SK-N-SH treated with all-trans-retinoic acid at 6 μM for 48 hours (cell line): ENCODE measurements around the gene SNN.
A peak's percentile ranks its signal among the peaks of the same experiment; 100 is the strongest.

ENCODE experiments used
- ATAC-seq: fragments of 200-7000 bp; cut with Tn5 transposase; 3 replicates; pipeline ENCODE4 v1.9.1; 2020; ENCODE audit warnings: mild to moderate bottlenecking, moderate library complexity
- BACH2 ChIP-seq: fragments of 250-450 bp; sonication (Bioruptor Pico); IDR thresholded peaks from 2 replicates; pipeline ENCODE4 v1.9.0; 2021; ENCODE audit warnings: mild to moderate bottlenecking, borderline replicate concordance
- CSDC2 ChIP-seq: fragments of 250-450 bp; sonication (Bioruptor Pico); IDR thresholded peaks from 2 replicates; pipeline ENCODE4 v1.5.0; 2020; ENCODE audit warnings: mild to moderate bottlenecking, moderate library complexity
- ESRRG ChIP-seq: fragments of 250-450 bp; sonication (Bioruptor Pico); IDR thresholded peaks from 2 replicates; pipeline ENCODE4 v1.6.1; 2021; ENCODE audit warnings: mild to moderate bottlenecking
- ISL1 ChIP-seq: fragments of 250-450 bp; sonication (Bioruptor Pico); IDR thresholded peaks from 2 replicates; pipeline ENCODE4 v2.1.2; 2022; ENCODE audit warnings: mild to moderate bottlenecking, moderate library complexity
- OSR1 ChIP-seq: fragments of 250-450 bp; sonication (Bioruptor Pico); IDR thresholded peaks from 2 replicates; pipeline ENCODE4 v1.8.0; 2022; ENCODE audit warnings: moderate library complexity, mild to moderate bottlenecking, inconsistent platforms
- PPARA ChIP-seq: fragments of 250-450 bp; sonication (Bioruptor Pico); IDR thresholded peaks from 2 replicates; pipeline ENCODE4 v1.5.0; 2020; ENCODE audit warnings: mild to moderate bottlenecking, borderline replicate concordance
- RARB ChIP-seq: fragments of 250-450 bp; sonication (Bioruptor Pico); IDR thresholded peaks from 2 replicates; pipeline ENCODE4 v1.8.0; 2021; ENCODE audit warnings: mild to moderate bottlenecking, moderate library complexity
- SNAI2 ChIP-seq: fragments of 250-450 bp; sonication (Bioruptor Pico); IDR thresholded peaks from 2 replicates; pipeline ENCODE4 v1.5.0; 2020; ENCODE audit warnings: mild to moderate bottlenecking, moderate library complexity
- TCF4 ChIP-seq: fragments of 250-450 bp; sonication (Bioruptor Pico); IDR thresholded peaks from 2 replicates; pipeline ENCODE4 v1.8.0; 2021; ENCODE audit warnings: mild to moderate bottlenecking, moderate library complexity, borderline replicate concordance
- ZC3H10 ChIP-seq: fragments of 250-450 bp; sonication (Bioruptor Pico); IDR thresholded peaks from 2 replicates; pipeline ENCODE4 v1.5.1; 2021; ENCODE audit warnings: mild to moderate bottlenecking, moderate library complexity
- ZFP3 ChIP-seq: fragments of 250-450 bp; sonication (Bioruptor Pico); IDR thresholded peaks from 2 replicates; pipeline ENCODE4 v1.5.0; 2020; ENCODE audit warnings: mild to moderate bottlenecking, moderate library complexity
- ZFP30 ChIP-seq: fragments of 450-650 bp; formaldehyde crosslinking; IDR thresholded peaks from 2 replicates; pipeline ENCODE4 v1.5.0; 2022; ENCODE audit warnings: mild to moderate bottlenecking, moderate library complexity
- ZNF565 ChIP-seq: fragments of 450-650 bp; formaldehyde crosslinking; conservative IDR thresholded peaks from 2 replicates; pipeline ENCODE4 v1.5.0; 2020; ENCODE audit warnings: low read depth, mild to moderate bottlenecking, moderate library complexity
- ZNF70 ChIP-seq: fragments of 450-650 bp; formaldehyde crosslinking; IDR thresholded peaks from 2 replicates; pipeline ENCODE4 v1.5.0; 2020; ENCODE audit warnings: mild to moderate bottlenecking, moderate library complexity
- ZNF8 ChIP-seq: fragments of 450-650 bp; formaldehyde crosslinking; IDR thresholded peaks from 2 replicates; pipeline ENCODE4 v1.5.0; 2020; ENCODE audit warnings: mild to moderate bottlenecking, moderate library complexity
- TF ChIP-seq, protein P1 (sequence below): fragments of 250-450 bp; sonication (Bioruptor Pico); IDR thresholded peaks from 2 replicates; pipeline ENCODE4 v1.8.0; 2020; ENCODE audit warnings: mild to moderate bottlenecking, moderate library complexity, borderline replicate concordance
- TF ChIP-seq, protein P2 (sequence below): fragments of 250-450 bp; sonication (Bioruptor Pico); IDR thresholded peaks from 2 replicates; pipeline ENCODE4 v1.5.1; 2020; ENCODE audit warnings: low read depth, mild to moderate bottlenecking, moderate library complexity
- TF ChIP-seq, protein P3 (sequence below): fragments of 250-450 bp; sonication (Bioruptor Pico); IDR thresholded peaks from 2 replicates; pipeline ENCODE4 v1.5.1; 2021; ENCODE audit warnings: mild to moderate bottlenecking, moderate library complexity
- TF ChIP-seq, protein P4 (sequence below): fragments of 250-450 bp; sonication (Bioruptor Pico); IDR thresholded peaks from 2 replicates; pipeline ENCODE4 v1.5.0; 2020; ENCODE audit warnings: mild to moderate bottlenecking, moderate library complexity

Gene SNN

DNA sequence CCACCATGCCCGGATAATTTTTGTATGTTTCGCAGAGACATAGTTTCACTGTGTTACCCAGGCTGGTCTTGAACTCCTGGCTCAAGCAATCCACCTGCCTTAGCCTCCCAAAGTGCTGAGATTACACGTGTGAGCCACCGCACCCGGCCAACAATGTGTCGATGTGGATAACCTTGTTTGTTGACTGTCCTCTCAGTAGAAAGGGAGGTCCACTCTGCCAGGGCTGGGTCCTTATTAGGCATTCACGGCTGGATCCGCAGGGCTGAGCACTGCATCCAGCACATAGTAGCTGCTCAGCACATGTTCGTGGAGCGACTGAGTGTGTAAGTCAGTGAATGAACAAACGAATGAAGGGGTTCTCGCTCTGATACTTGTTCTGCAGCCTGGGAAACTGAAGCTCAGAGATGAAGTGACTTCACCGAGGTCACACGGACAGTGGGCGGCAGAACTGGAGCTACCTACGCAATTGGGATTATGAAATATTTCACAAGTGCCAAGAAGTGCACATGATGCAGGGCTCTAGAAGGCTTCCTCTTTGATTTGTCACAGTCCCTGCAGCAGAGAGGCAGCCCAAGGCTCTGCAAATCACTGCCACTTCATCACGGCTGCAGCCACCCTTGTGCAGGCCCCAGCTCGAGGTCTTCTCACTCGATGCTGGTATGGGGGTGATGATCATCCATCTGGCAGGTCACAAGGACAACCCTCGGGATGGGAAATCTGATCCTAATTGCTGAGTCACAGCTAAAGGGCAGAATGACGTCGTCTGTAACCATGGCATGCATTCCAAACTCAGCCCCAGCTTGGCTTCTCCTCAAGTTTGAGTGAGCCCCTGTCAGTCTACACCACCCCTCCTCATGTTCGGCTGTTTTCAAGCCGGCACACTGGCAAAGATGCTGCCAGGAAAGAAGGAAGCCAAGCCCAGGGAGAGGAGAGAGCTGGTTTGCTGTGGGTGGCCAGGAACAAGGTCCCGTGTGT lies 28.0 kb upstream of the SNN start:
- peak; percentile 86 for ATAC-seq
- TF ChIP-seq CSDC2 (CRISPR knock-in tag) = 0 out of 2 replicates have a peak, but pooled peaks have one; percentile 69
- TF ChIP-seq, protein P1, sequence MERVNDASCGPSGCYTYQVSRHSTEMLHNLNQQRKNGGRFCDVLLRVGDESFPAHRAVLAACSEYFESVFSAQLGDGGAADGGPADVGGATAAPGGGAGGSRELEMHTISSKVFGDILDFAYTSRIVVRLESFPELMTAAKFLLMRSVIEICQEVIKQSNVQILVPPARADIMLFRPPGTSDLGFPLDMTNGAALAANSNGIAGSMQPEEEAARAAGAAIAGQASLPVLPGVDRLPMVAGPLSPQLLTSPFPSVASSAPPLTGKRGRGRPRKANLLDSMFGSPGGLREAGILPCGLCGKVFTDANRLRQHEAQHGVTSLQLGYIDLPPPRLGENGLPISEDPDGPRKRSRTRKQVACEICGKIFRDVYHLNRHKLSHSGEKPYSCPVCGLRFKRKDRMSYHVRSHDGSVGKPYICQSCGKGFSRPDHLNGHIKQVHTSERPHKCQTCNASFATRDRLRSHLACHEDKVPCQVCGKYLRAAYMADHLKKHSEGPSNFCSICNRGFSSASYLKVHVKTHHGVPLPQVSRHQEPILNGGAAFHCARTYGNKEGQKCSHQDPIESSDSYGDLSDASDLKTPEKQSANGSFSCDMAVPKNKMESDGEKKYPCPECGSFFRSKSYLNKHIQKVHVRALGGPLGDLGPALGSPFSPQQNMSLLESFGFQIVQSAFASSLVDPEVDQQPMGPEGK (CRISPR knock-in tag) = no peak
- TF ChIP-seq ISL1 = peak; percentile 43; the same call in 1 of the 2 replicates
- TF ChIP-seq SNAI2 (CRISPR knock-in tag) = peak; percentile 64; the same call in 1 of the 2 replicates
- no peak for TF ChIP-seq ESRRG (CRISPR knock-in tag)

DNA sequence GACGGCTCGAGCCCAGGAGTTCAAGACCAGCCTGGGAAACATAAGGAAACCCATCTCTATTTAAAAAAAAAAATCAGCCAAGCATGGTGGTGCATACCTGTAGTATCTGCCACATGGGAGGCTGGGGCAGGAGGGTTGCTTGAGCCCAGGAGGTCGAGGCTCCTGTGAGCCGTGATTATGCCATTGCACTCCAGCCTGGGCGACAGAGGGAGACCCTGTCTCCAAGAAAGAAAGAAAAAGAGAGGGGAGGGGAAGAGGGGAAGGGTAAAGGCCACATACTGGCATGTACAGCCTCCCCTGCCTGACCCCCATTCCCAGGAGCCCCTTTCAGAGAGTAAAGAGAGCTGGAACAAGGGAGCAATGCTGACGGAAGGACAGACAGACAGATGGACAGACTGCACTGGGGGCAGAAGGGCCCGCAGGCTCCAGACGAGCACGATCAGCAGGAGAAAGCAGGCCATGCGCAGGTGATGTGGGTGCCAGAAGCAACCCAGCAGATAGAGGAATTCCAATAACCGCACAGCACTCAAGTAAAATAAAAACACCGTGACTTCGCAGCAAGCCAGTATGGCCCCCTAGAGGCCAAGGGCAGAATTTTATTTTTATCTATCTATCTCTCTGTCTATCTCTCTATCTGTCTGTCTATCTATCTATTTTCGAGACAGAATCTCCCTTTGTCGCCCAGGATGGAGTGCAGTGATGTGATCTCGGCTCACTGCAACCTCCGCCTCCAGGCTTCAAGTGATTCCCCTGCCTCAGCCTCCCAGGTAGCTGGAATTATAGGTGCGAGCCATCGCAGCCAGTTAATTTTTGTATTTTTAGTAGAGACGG lies 27.1 kb upstream of the SNN start:
- ATAC-seq = peak; percentile 83
- TF ChIP-seq OSR1 (CRISPR knock-in tag) (no peak), ZFP30 (CRISPR knock-in tag) (no peak), ZNF565 (CRISPR knock-in tag) (no peak), ZC3H10 (no peak), PPARA (CRISPR knock-in tag) (no peak)
- TF ChIP-seq, protein P2, sequence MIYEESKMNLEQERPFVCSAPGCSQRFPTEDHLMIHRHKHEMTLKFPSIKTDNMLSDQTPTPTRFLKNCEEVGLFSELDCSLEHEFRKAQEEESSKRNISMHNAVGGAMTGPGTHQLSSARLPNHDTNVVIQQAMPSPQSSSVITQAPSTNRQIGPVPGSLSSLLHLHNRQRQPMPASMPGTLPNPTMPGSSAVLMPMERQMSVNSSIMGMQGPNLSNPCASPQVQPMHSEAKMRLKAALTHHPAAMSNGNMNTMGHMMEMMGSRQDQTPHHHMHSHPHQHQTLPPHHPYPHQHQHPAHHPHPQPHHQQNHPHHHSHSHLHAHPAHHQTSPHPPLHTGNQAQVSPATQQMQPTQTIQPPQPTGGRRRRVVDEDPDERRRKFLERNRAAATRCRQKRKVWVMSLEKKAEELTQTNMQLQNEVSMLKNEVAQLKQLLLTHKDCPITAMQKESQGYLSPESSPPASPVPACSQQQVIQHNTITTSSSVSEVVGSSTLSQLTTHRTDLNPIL (CRISPR knock-in tag) = no peak

DNA sequence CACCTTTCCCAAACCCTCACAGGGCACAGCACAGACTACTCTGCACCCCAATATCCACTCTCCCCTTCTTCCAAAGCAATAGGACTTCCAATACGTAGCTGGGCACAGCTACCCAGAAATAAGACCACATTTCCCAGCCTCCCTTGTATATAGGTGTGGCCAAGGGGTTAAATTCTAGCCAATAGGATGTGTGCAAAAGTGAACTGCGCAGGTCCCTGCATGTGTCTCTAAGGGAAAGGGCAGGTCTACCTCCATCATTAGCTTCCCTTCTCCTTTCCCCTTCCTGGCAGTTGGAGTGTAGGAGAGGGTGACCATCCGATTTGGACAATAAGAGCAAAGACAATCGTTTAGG lies 25.5 kb upstream of the SNN start:
- no peak for ATAC-seq

DNA sequence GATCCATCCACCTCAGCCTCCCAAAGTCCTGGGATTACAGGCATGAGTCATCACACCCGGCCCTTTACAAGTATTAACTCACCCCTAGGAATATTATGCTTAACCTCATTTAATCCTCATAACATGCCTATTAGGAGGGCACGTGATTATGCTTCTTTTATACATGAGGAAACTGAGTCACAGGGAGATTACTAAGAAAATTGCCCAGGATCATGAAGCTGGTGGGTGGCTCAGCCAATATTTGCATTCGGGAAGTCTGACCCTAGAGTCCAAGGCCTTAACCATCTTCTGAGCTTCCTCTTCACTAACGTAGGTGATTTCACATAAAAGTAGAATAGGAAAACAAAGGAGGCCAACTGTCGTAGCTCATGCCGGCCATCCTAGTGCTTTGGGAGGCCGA lies 19.0 kb upstream of the SNN start:
- no peak for TF ChIP-seq ZNF8 (CRISPR knock-in tag)
- no peak for TF ChIP-seq ZNF70 (CRISPR knock-in tag)
- no peak for TF ChIP-seq BACH2 (CRISPR knock-in tag)

More for the DNA sequence above, 25.5 kb upstream of the SNN start:
- TF ChIP-seq SNAI2 (CRISPR knock-in tag) (no peak), PPARA (CRISPR knock-in tag) (no peak)
- TF ChIP-seq, protein P3, sequence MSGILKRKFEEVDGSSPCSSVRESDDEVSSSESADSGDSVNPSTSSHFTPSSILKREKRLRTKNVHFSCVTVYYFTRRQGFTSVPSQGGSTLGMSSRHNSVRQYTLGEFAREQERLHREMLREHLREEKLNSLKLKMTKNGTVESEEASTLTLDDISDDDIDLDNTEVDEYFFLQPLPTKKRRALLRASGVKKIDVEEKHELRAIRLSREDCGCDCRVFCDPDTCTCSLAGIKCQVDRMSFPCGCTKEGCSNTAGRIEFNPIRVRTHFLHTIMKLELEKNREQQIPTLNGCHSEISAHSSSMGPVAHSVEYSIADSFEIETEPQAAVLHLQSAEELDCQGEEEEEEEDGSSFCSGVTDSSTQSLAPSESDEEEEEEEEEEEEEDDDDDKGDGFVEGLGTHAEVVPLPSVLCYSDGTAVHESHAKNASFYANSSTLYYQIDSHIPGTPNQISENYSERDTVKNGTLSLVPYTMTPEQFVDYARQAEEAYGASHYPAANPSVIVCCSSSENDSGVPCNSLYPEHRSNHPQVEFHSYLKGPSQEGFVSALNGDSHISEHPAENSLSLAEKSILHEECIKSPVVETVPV (CRISPR knock-in tag) = no peak

DNA sequence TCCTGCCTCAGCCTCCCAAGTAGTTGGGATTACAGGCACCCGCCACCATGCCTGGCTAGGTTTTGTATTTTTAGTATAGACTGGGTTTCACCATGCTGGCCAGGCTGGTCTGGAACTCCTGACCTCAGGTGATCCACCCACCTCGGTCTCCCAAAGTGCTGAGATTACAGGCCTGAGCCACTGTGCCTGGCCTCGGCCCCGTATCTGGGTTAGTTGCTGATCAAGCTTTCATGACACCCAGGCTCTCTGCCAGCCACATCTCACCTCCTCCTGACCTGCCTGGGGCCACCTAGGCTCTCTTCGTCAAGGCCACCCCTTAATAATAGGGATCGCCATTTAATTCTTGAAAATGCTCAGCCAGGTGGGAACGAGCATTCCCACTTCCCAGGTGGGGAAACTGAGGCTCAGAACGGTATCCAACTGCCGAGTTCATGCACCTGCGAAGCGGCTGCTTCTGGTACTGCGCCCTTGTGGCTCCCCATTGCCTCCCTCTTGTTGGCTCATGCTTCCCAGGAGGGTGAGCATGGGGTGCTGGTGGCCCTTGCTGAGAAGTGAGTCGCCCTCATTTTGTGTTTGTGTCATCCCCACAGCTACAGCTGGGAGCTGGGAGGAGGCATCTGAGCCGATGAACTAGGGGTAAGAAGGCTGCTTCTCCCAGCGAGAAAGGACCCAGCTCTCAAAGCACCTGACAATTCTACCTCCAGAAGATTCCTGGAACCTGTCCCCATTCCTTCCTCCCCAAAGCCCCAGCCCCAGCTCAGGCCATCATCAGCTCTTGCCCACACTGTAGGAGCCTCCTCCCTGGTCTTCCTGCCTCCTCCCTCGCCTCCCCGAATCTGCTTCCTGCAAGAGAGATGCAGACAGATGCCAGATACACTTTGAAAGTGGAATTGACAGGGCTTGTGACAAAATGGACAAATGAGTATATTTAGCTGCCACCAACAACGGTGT lies 17.3 kb upstream of the SNN start:
- TF ChIP-seq ESRRG (CRISPR knock-in tag) (no peak), ZFP3 (no peak), ZNF565 (CRISPR knock-in tag) (no peak), PPARA (CRISPR knock-in tag) (no peak), RARB (CRISPR knock-in tag) (no peak), SNAI2 (CRISPR knock-in tag) (no peak), ZNF8 (CRISPR knock-in tag) (no peak), ZC3H10 (no peak), BACH2 (CRISPR knock-in tag) (no peak), TCF4 (CRISPR knock-in tag) (no peak)
- TF ChIP-seq, protein P3 (CRISPR knock-in tag) = no peak
- TF ChIP-seq, protein P4, sequence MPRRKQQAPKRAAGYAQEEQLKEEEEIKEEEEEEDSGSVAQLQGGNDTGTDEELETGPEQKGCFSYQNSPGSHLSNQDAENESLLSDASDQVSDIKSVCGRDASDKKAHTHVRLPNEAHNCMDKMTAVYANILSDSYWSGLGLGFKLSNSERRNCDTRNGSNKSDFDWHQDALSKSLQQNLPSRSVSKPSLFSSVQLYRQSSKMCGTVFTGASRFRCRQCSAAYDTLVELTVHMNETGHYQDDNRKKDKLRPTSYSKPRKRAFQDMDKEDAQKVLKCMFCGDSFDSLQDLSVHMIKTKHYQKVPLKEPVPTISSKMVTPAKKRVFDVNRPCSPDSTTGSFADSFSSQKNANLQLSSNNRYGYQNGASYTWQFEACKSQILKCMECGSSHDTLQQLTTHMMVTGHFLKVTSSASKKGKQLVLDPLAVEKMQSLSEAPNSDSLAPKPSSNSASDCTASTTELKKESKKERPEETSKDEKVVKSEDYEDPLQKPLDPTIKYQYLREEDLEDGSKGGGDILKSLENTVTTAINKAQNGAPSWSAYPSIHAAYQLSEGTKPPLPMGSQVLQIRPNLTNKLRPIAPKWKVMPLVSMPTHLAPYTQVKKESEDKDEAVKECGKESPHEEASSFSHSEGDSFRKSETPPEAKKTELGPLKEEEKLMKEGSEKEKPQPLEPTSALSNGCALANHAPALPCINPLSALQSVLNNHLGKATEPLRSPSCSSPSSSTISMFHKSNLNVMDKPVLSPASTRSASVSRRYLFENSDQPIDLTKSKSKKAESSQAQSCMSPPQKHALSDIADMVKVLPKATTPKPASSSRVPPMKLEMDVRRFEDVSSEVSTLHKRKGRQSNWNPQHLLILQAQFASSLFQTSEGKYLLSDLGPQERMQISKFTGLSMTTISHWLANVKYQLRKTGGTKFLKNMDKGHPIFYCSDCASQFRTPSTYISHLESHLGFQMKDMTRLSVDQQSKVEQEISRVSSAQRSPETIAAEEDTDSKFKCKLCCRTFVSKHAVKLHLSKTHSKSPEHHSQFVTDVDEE (CRISPR knock-in tag) = no peak
- TF ChIP-seq, protein P2 (CRISPR knock-in tag) = no peak
- no peak for ATAC-seq

More for the DNA sequence above, 19.0 kb upstream of the SNN start:
- no peak for ATAC-seq
